PFSK-1 (cell line): ENCODE measurements around the gene PRSS3.

Source experiments
- FOXP2 ChIP-seq: optimal IDR thresholded peaks from 2 replicates; pipeline ENCODE3; 2011; ENCODE audit warnings: borderline replicate concordance, control low read depth, inconsistent platforms; ENCODE audit not compliant: insufficient read depth; ENCODE audit errors: extremely low read length, extremely low read depth
- POLR2AphosphoS5 ChIP-seq: IDR thresholded peaks from 2 replicates; pipeline ENCODE4 v1.6.1; 2012; ENCODE audit warnings: low read depth, mild to moderate bottlenecking, control low read depth, low read length, moderate library complexity
- SIN3A ChIP-seq: IDR thresholded peaks from 2 replicates; pipeline ENCODE4 v1.6.1; 2012; ENCODE audit warnings: mild to moderate bottlenecking, low read length, moderate library complexity, borderline replicate concordance; ENCODE audit not compliant: insufficient read depth
- TAF1 ChIP-seq: IDR thresholded peaks from 2 replicates; pipeline ENCODE4 v1.6.1; 2012; ENCODE audit warnings: low read length, control low read depth, borderline replicate concordance; ENCODE audit not compliant: insufficient read depth
- TF ChIP-seq, protein P1 (sequence below), 2 experiments: IDR thresholded peaks; 2 replicates each; pipeline versions ENCODE4 v1.6.1 to v1.8.0; 2011 to 2012; ENCODE audit warnings: low read depth in 2 of 2, low read length in 2 of 2, control low read depth in 1 of 2, inconsistent platforms in 1 of 2, mild to moderate bottlenecking in 1 of 2, moderate library complexity in 1 of 2; ENCODE audit not compliant: insufficient read depth in 1 of 2

DNA sequence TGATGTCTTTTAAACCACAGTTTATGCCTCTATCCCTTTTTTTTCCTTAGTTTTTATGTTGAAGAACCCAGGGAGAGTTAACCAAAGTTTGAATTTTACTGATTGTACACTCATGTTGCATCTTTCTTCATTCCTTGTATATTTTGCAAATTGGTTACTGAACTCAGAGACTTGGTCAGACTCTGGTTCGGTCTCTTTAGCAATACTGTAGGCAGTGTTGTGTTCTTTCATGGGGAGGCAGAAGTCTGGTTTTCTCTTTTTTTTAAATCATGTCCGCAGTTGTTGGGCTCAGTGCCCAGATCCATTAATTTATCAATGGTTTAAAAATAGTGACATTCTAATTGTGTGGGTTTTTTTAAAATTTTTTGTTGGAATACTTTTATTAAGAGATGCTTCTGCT lies 45.0 kb downstream of the PRSS3 start:
- TF ChIP-seq POLR2AphosphoS5 (no peak), SIN3A (no peak), TAF1 (no peak), FOXP2 (no peak)
- TF ChIP-seq, protein P1, sequence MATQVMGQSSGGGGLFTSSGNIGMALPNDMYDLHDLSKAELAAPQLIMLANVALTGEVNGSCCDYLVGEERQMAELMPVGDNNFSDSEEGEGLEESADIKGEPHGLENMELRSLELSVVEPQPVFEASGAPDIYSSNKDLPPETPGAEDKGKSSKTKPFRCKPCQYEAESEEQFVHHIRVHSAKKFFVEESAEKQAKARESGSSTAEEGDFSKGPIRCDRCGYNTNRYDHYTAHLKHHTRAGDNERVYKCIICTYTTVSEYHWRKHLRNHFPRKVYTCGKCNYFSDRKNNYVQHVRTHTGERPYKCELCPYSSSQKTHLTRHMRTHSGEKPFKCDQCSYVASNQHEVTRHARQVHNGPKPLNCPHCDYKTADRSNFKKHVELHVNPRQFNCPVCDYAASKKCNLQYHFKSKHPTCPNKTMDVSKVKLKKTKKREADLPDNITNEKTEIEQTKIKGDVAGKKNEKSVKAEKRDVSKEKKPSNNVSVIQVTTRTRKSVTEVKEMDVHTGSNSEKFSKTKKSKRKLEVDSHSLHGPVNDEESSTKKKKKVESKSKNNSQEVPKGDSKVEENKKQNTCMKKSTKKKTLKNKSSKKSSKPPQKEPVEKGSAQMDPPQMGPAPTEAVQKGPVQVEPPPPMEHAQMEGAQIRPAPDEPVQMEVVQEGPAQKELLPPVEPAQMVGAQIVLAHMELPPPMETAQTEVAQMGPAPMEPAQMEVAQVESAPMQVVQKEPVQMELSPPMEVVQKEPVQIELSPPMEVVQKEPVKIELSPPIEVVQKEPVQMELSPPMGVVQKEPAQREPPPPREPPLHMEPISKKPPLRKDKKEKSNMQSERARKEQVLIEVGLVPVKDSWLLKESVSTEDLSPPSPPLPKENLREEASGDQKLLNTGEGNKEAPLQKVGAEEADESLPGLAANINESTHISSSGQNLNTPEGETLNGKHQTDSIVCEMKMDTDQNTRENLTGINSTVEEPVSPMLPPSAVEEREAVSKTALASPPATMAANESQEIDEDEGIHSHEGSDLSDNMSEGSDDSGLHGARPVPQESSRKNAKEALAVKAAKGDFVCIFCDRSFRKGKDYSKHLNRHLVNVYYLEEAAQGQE (IDR thresholded peaks at IDR 0.05; ENCODE audit: insufficient read depth in 1 of 2, low read depth in 2 of 2, low read length in 2 of 2), result no peak
